Measurements from ENCODE around the gene SNCAIP.

SNCAIP gene

DNA sequence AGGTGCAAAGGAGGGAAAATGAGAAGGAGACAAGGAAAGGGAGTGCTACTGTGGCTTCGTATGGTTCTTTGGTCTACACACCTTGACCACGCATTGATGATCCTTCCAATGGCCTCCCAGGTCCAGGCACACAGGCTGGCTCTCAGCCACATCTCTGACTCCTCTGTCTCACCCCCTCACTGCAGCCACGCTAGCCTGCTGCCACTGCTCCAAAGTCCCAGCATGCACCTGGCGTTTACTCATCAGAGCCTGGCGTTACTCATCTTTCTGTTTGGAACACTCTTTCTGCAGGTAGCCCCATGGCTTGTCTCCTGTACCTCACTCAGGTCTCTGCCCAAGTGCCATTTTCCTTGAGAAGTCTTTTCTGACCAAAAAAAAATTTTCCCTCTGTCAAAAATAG, 195.5 kb downstream of the SNCAIP start:
- ATAC-seq = no peak
- TF ChIP-seq ZFP30 (CRISPR knock-in tag; IDR thresholded peaks at IDR 0.05) (no peak), ESRRG (CRISPR knock-in tag; IDR thresholded peaks at IDR 0.05) (no peak), ZNF8 (CRISPR knock-in tag; IDR thresholded peaks at IDR 0.05) (no peak)
- TF ChIP-seq, protein P1, sequence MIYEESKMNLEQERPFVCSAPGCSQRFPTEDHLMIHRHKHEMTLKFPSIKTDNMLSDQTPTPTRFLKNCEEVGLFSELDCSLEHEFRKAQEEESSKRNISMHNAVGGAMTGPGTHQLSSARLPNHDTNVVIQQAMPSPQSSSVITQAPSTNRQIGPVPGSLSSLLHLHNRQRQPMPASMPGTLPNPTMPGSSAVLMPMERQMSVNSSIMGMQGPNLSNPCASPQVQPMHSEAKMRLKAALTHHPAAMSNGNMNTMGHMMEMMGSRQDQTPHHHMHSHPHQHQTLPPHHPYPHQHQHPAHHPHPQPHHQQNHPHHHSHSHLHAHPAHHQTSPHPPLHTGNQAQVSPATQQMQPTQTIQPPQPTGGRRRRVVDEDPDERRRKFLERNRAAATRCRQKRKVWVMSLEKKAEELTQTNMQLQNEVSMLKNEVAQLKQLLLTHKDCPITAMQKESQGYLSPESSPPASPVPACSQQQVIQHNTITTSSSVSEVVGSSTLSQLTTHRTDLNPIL (CRISPR knock-in tag; IDR thresholded peaks at IDR 0.05; ENCODE audit: low read depth) = no peak

DNA sequence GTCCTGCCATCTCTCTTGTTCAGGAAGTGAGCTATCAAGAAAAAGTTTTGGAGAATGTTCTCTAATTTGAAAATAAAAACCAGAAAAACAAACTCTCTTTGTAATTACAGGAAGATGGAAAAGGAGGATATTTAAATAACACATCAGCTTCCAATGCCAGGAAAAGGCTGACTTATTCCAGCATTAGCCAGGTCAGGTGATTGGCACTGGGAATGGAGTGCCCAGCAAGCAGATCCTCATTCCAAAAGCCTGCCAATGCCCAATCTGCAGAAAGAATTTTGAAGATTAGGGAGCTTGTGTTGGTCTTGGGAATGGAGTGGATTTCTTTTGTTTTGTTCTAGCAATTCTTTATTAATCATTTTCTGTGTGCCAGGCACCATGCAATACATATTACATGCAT, 196.6 kb downstream of the SNCAIP start:
- TF ChIP-seq ZNF70 (CRISPR knock-in tag; IDR thresholded peaks at IDR 0.05) (no peak), ZNF8 (CRISPR knock-in tag; IDR thresholded peaks at IDR 0.05) (no peak), ZFP30 (CRISPR knock-in tag; IDR thresholded peaks at IDR 0.05) (no peak), OSR1 (CRISPR knock-in tag; IDR thresholded peaks at IDR 0.05) (no peak), SNAI2 (CRISPR knock-in tag; IDR thresholded peaks at IDR 0.05) (no peak), ZNF565 (CRISPR knock-in tag; conservative IDR thresholded peaks at IDR 0.05; ENCODE audit: low read depth) (no peak), ESRRG (CRISPR knock-in tag; IDR thresholded peaks at IDR 0.05) (no peak), TCF4 (CRISPR knock-in tag; IDR thresholded peaks at IDR 0.05; ENCODE audit: borderline replicate concordance) (no peak), ZC3H10 (CRISPR knock-in tag; IDR thresholded peaks at IDR 0.05) (no peak), ISL1 (CRISPR knock-in tag; IDR thresholded peaks at IDR 0.05) (no peak), ZFP3 (CRISPR knock-in tag; IDR thresholded peaks at IDR 0.05) (no peak), PPARA (CRISPR knock-in tag; IDR thresholded peaks at IDR 0.05; ENCODE audit: borderline replicate concordance) (no peak), CSDC2 (CRISPR knock-in tag; IDR thresholded peaks at IDR 0.05) (no peak), BACH2 (CRISPR knock-in tag; IDR thresholded peaks at IDR 0.05; ENCODE audit: borderline replicate concordance) (no peak), ARNTL (CRISPR knock-in tag; IDR thresholded peaks at IDR 0.05; ENCODE audit: borderline replicate concordance, low read depth) (no peak), GLIS3 (CRISPR knock-in tag; IDR thresholded peaks at IDR 0.05) (no peak), TOX (CRISPR knock-in tag; IDR thresholded peaks at IDR 0.05; ENCODE audit: borderline replicate concordance) (no peak)
- TF ChIP-seq, protein P2, sequence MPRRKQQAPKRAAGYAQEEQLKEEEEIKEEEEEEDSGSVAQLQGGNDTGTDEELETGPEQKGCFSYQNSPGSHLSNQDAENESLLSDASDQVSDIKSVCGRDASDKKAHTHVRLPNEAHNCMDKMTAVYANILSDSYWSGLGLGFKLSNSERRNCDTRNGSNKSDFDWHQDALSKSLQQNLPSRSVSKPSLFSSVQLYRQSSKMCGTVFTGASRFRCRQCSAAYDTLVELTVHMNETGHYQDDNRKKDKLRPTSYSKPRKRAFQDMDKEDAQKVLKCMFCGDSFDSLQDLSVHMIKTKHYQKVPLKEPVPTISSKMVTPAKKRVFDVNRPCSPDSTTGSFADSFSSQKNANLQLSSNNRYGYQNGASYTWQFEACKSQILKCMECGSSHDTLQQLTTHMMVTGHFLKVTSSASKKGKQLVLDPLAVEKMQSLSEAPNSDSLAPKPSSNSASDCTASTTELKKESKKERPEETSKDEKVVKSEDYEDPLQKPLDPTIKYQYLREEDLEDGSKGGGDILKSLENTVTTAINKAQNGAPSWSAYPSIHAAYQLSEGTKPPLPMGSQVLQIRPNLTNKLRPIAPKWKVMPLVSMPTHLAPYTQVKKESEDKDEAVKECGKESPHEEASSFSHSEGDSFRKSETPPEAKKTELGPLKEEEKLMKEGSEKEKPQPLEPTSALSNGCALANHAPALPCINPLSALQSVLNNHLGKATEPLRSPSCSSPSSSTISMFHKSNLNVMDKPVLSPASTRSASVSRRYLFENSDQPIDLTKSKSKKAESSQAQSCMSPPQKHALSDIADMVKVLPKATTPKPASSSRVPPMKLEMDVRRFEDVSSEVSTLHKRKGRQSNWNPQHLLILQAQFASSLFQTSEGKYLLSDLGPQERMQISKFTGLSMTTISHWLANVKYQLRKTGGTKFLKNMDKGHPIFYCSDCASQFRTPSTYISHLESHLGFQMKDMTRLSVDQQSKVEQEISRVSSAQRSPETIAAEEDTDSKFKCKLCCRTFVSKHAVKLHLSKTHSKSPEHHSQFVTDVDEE (CRISPR knock-in tag; IDR thresholded peaks at IDR 0.05) = no peak
- TF ChIP-seq, protein P3, sequence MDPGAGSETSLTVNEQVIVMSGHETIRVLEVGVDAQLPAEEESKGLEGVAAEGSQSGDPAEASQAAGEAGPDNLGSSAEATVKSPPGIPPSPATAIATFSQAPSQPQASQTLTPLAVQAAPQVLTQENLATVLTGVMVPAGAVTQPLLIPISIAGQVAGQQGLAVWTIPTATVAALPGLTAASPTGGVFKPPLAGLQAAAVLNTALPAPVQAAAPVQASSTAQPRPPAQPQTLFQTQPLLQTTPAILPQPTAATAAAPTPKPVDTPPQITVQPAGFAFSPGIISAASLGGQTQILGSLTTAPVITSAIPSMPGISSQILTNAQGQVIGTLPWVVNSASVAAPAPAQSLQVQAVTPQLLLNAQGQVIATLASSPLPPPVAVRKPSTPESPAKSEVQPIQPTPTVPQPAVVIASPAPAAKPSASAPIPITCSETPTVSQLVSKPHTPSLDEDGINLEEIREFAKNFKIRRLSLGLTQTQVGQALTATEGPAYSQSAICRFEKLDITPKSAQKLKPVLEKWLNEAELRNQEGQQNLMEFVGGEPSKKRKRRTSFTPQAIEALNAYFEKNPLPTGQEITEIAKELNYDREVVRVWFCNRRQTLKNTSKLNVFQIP (CRISPR knock-in tag; IDR thresholded peaks at IDR 0.05; ENCODE audit: borderline replicate concordance, low read depth) = no peak
- TF ChIP-seq, protein P1 (CRISPR knock-in tag; IDR thresholded peaks at IDR 0.05; ENCODE audit: low read depth) = no peak
- ATAC-seq = no peak

All from SK-N-SH treated with all-trans-retinoic acid at 6 μM for 48 hours (cell line).